Measurements from ENCODE around the gene CTSL.

CTSL gene

GRCh38 chr9:87765521-87765920 is 39.6 kb downstream of the CTSL start:
- DNase-seq = no peak

GRCh38 chr9:87766697-87767096 is 40.8 kb downstream of the CTSL start:
- no peak for DNase-seq

GRCh38 chr9:87770616-87771315 is 44.8 kb downstream of the CTSL start:
- no peak for DNase-seq

GRCh38 chr9:87771316-87772006 is 45.5 kb downstream of the CTSL start:
- DNase-seq = no peak

GRCh38 chr9:87776481-87777379 is 50.8 kb downstream of the CTSL start:
- no peak for DNase-seq

- DNase-seq = no peak
Measured at GRCh38 chr9:87778996-87779395, 53.1 kb downstream of the CTSL start.

All from NCI-H1930 (cell line).